Smooth muscle cell (in vitro differentiated cells): Measurements from ENCODE around the gene EXTL1. TPM values are rescaled to one million over a fixed set of nuclear protein-coding genes. Genes with fewer than 3 reads are reported as not detected.

Experiments
- DNase-seq: peaks from one replicate; lab custom pipeline; 2025; ENCODE audit not compliant: unreplicated experiment; lab: John Stamatoyannopoulos, UW
- H2AFZ ChIP-seq: fragments of 200-600 bp; sonication (generic); 2 replicates; pipeline ENCODE4 v1.6.0; 2016; ENCODE audit warnings: antibody characterized with exemption, low read depth, mild to moderate bottlenecking
- H3F3A ChIP-seq: fragments of 200-600 bp; sonication (generic); 2 replicates; pipeline ENCODE4 v1.6.0; 2017; ENCODE audit warnings: antibody characterized with exemption, low read depth
- H3K27ac ChIP-seq: fragments of 200-600 bp; sonication (generic); 2 replicates; pipeline ENCODE4 v1.5.1; 2016; ENCODE audit warnings: low read depth, mild to moderate bottlenecking
- H3K27me3 ChIP-seq: fragments of 200-600 bp; sonication (generic); 2 replicates; pipeline ENCODE4 v1.6.1; 2016; ENCODE audit warnings: low read depth, mild to moderate bottlenecking
- H3K36me3 ChIP-seq: fragments of 200-600 bp; sonication (generic); 2 replicates; pipeline ENCODE4 v1.5.1; 2016; ENCODE audit warnings: low read depth
- H3K4me1 ChIP-seq: fragments of 200-600 bp; sonication (generic); 2 replicates; pipeline ENCODE4 v1.5.1; 2016; ENCODE audit warnings: low read depth
- H3K4me2 ChIP-seq: fragments of 200-600 bp; sonication (generic); 2 replicates; pipeline ENCODE4 v1.6.0; 2016; ENCODE audit warnings: mild to moderate bottlenecking
- H3K4me3 ChIP-seq: fragments of 200-600 bp; sonication (generic); 2 replicates; pipeline ENCODE4 v1.5.1; 2016; ENCODE audit warnings: mild to moderate bottlenecking
- H3K79me2 ChIP-seq: fragments of 200-600 bp; sonication (generic); 2 replicates; pipeline ENCODE4 v1.6.0; 2016; ENCODE audit warnings: low read depth, mild to moderate bottlenecking
- H3K9ac ChIP-seq: fragments of 200-600 bp; sonication (generic); 2 replicates; pipeline ENCODE4 v1.6.0; 2016; ENCODE audit warnings: low read depth
- H3K9me3 ChIP-seq: fragments of 200-600 bp; sonication (generic); replicated peaks from 2 replicates; pipeline ENCODE4 v1.5.1; 2016; ENCODE audit warnings: low read depth
- H4K20me1 ChIP-seq: fragments of 200-600 bp; sonication (generic); 2 replicates; pipeline ENCODE4 v1.6.0; 2016; ENCODE audit warnings: low read depth
- CTCF ChIP-seq: fragments of 200-600 bp; sonication (generic); IDR thresholded peaks from 2 replicates; pipeline ENCODE4 v1.5.1; 2017; ENCODE audit warnings: borderline replicate concordance, mild to moderate bottlenecking, antibody characterized with exemption; ENCODE audit not compliant: insufficient read depth, poor library complexity, severe bottlenecking
- WGBS: methylation state at CpG from one replicate; pipeline ENCODE4 v1.1.7; 2016; ENCODE audit warnings: low lambda C conversion rate; 5-methylcytosine and 5-hydroxymethylcytosine counted together
- polyA plus RNA-seq: library from polyadenylated mRNA; unstranded; fragments of >200 nt; fragmentation: Nextera tagmentation; extraction: Ambion mirVana; gene quantifications from 2 replicates; pipeline ENCODE4 v1.2.1, GENCODE V29; 2016
- total RNA-seq: library from RNA; depleted of rRNA; stranded (reverse); fragments of >200 nt; gene quantifications from 2 replicates; pipeline ENCODE4 v1.2.3, GENCODE V29; 2014

EXTL1 gene
- total and polyA plus RNA-seq, 2 experiments from 2014 or later: 11.2 to 25.8 TPM

DNA sequence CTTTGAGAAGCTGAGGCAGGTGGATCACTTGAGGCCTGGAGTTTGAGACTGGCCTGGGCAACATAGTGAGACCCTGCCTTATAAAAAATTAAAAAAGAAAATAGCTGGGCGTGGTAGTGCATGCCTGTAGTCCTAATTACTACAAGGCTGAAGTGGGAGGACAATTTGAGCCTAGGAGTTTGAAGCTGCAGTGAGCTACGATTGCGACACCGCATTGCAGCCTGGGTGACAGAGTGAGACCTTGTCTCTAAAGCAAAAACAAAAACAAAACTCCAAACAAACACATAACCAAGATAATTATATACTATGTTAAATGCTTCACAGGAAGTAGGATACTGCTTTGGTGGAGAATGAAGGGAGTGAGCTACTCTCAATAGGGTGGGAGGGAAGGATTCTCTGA lies 18.3 kb upstream of the EXTL1 start:
- Histone ChIP-seq H3K9me3 (no peaks in the 10 kb centered on the region), H3K79me2 (no peaks in the 10 kb centered on the region), H3K27me3 (no peaks in the 10 kb centered on the region), H3K36me3 (no peaks in the 10 kb centered on the region), H3K4me2 (no peak overlapping the region), H3K27ac (no peak overlapping the region), H4K20me1 (no peaks in the 10 kb centered on the region), H3K9ac (no peak overlapping the region), H2AFZ (no peak overlapping the region), H3F3A (no peaks in the 10 kb centered on the region), H3K4me3 (no peak overlapping the region), H3K4me1 (peaks cover 6% of the 10 kb centered on the region)
- DNase-seq: no peak
- no peak for TF ChIP-seq CTCF
- 85% methylated on average over 4 of the region's 4 CpGs for WGBS

DNA sequence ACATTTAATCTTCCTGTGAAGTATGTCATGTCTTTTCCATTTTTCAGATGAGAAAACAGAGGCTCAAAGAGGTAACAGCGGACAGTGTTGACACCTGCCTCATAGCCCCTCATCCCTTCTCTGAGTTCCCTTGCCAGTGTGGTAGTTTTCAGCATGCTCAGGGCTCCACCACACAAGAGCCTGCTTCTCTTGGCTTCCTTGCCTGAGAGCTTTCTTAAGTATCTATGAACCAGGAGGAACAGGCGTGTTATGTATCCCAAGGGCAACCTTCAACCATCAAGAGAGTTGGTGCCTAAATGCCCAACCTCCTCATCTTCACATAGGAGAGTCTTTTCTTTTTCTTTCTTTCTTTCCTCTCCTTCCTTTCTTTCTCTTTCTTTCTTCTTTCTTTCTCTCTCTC lies 17.8 kb upstream of the EXTL1 start:
- no peak for DNase-seq
- H3K9me3 ChIP-seq: no peaks in the 10 kb centered on the region
- TF ChIP-seq CTCF: no peak

DNA sequence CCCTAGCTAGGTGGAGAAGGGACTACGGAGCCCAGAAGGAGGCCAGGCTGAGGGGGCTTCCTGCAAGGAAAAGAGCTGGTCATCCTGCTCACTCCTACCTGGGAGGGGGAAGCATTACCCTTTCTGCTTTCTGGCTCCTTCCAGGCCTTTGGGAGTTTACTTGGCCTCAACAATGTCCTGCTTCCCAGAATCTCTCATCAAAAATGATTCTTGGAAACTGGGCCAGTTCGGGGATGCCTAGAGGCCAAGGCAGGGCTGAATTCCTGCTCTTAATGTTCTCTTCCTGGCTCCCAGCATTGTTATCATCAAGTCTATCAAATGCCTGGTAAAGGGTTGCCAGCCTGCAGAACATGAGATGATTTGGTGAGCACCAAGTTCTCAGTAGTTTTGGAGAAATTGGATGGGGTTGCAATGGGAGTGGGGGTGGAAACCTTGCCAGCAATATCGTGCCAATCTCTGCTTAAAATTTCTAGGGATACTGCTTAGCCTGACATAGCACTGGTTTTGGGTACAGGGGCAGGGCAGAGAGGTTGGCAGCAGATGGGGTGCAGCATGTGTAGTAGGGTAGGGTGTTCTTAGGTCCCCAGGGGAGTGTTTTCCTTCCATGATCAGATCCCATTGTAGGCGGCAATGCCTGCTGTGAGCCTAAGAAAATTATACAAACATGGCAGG lies 16.0 kb upstream of the EXTL1 start:
- Histone ChIP-seq H3K9ac (no peak overlapping the region), H3K36me3 (no peaks in the 10 kb centered on the region), H3K27me3 (no peaks in the 10 kb centered on the region), H3F3A (no peaks in the 10 kb centered on the region), H3K4me3 (no peak overlapping the region), H3K79me2 (no peaks in the 10 kb centered on the region), H3K4me2 (no peak overlapping the region), H3K9me3 (no peaks in the 10 kb centered on the region), H2AFZ (no peak overlapping the region), H3K4me1 (no peaks in the 10 kb centered on the region), H3K27ac (no peak overlapping the region), H4K20me1 (no peaks in the 10 kb centered on the region)
- 82% methylated on average over 4 of the region's 4 CpGs for WGBS
- no peak for DNase-seq
- TF ChIP-seq CTCF: no peak

More for the DNA sequence above, 17.8 kb upstream of the EXTL1 start:
- Histone ChIP-seq H3K36me3 (no peaks in the 10 kb centered on the region), H3K27me3 (no peaks in the 10 kb centered on the region), H3K4me3 (no peak overlapping the region), H3K4me2 (no peak overlapping the region), H3F3A (no peaks in the 10 kb centered on the region), H2AFZ (no peak overlapping the region), H4K20me1 (no peaks in the 10 kb centered on the region), H3K79me2 (no peaks in the 10 kb centered on the region), H3K4me1 (peaks cover 2% of the 10 kb centered on the region), H3K9ac (no peak overlapping the region), H3K27ac (no peak overlapping the region)
- 90% methylated on average over 2 of the region's 2 CpGs for WGBS

DNA sequence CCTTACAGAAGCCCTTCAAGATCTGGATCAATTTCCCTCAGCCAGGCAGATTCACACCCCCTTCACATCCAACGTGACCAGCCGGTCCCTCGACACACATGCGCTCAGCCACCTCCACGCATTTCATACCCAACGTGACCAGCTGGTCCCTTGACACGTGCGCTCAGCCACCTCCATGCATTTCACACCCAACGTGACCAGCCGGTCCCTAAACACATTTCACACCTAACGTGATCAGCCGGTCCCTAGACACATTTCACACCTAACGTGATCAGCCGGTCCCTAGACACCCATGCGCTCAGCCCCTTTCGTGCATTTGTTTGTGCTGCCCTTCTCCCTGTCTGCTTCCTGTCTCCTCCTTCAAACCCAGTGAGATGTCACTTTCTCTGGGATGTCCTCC lies 14.9 kb upstream of the EXTL1 start:
- Histone ChIP-seq H3K4me1 (no peaks in the 10 kb centered on the region), H3K27ac (no peak overlapping the region), H3K4me2 (no peak overlapping the region), H3K27me3 (no peaks in the 10 kb centered on the region), H3K9me3 (no peaks in the 10 kb centered on the region), H4K20me1 (no peaks in the 10 kb centered on the region), H3F3A (no peaks in the 10 kb centered on the region), H2AFZ (no peak overlapping the region), H3K9ac (no peak overlapping the region), H3K4me3 (no peak overlapping the region), H3K36me3 (no peaks in the 10 kb centered on the region), H3K79me2 (no peaks in the 10 kb centered on the region)
- DNase-seq: no peak
- no peak for TF ChIP-seq CTCF
- WGBS: 95% methylated on average over 16 of the region's 16 CpGs
